Measurements from ENCODE around the gene GARNL3.

GARNL3 gene

GRCh38 chr9:127233989-127234388, 30.6 kb upstream of the GARNL3 start:
- no peak for DNase-seq (ENCODE audit: low read depth)
- TF ChIP-seq, protein P1, sequence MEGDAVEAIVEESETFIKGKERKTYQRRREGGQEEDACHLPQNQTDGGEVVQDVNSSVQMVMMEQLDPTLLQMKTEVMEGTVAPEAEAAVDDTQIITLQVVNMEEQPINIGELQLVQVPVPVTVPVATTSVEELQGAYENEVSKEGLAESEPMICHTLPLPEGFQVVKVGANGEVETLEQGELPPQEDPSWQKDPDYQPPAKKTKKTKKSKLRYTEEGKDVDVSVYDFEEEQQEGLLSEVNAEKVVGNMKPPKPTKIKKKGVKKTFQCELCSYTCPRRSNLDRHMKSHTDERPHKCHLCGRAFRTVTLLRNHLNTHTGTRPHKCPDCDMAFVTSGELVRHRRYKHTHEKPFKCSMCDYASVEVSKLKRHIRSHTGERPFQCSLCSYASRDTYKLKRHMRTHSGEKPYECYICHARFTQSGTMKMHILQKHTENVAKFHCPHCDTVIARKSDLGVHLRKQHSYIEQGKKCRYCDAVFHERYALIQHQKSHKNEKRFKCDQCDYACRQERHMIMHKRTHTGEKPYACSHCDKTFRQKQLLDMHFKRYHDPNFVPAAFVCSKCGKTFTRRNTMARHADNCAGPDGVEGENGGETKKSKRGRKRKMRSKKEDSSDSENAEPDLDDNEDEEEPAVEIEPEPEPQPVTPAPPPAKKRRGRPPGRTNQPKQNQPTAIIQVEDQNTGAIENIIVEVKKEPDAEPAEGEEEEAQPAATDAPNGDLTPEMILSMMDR (IDR thresholded peaks at IDR 0.05; ENCODE audit: control insufficient read depth, extremely low read depth, insufficient read depth), result no peak
- no peak overlapping the region for H3K4me3 ChIP-seq (ENCODE audit: low read depth, low read length)

- DNase-seq (ENCODE audit: low read depth), result peak; percentile 61
- H3K4me3 ChIP-seq (ENCODE audit: low read depth, low read length), result no peak overlapping the region
- TF ChIP-seq, protein P1 (IDR thresholded peaks at IDR 0.05; ENCODE audit: control insufficient read depth, extremely low read depth, insufficient read depth), result no peak
These were observed 26.8 kb upstream of the GARNL3 start for GRCh38 chr9:127237801-127238200.

DNA sequence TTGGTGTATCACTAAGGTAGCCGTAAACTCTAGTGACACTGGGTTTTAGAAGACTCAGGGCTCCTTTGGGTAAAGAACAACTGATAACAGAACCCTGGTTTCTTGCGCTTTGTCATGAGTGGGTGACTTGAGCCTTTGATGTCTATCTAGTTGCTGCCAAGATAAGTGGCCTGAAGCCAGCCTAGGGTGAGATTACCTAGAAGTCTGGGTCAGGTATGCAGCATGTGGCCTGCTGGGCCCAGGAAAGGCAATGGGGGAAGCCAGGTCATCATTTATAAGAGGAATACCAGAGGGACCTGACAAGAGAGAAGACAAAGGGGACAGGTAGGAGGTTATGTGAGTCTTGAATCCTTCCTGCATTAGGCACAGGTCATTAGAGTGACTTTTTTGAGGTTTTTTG, 23.2 kb upstream of the GARNL3 start:
- no peak overlapping the region for H3K4me3 ChIP-seq (ENCODE audit: low read depth, low read length)
- no peak for DNase-seq (ENCODE audit: low read depth)
- TF ChIP-seq, protein P1 (IDR thresholded peaks at IDR 0.05; ENCODE audit: control insufficient read depth, extremely low read depth, insufficient read depth), result no peak

DNA sequence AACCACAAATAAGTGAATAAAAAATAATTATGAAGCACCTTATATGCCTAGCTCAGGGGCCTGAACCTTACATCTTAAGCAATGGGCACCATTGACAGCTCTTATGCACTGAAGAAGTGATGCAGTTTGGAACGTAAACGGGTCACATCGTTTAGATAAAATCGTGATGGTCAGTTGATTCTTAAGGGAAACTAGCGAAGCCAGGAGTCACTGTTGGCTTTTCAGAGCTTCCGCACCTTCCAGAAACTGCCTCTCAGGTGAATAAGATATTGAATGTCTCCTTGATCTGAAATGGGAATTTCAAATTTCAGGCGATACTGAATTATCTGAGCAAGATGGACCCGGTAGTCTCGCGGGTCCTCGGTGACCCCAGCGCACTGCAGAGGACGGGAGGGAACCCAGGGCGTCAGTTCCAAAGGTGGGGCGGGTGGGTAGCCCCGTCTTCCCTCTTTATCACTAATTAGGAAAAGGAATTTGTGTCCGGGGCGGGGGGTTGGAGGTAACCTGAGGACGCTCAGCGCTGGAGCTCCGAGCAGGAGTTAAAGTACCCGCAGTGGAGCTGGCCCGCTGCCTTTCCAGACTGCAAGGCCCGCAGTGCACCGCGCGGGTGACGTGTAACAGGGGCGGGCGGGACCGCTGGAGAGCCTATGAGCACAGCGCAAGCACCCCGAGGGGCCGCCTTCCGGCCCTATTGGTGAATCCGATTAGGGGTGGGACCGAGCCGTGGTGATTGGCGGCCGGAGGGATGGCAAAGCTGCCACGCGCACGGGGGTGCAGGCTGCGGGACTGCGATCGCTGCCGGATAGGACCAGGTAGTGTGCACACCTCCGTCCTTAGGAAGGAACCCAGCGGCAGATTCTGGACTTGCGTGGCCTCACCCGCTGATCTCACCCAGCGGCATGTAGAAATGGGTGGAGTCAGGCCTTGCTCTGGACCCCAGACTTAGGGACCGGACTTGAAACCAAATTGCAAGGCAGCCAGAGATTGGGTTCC, 19.7 kb upstream of the GARNL3 start:
- TF ChIP-seq, protein P1 (IDR thresholded peaks at IDR 0.05; ENCODE audit: control insufficient read depth, extremely low read depth, insufficient read depth), result no peak
- DNase-seq (ENCODE audit: low read depth), result peak; percentile 87
- peak overlapping the region; percentile 57 for H3K4me3 ChIP-seq (ENCODE audit: low read depth, low read length)

GRCh38 chr9:127245637-127246164, 18.9 kb upstream of the GARNL3 start:
- H3K4me3 ChIP-seq (ENCODE audit: low read depth, low read length), result peak overlapping the region; percentile 57
- no peak for DNase-seq (ENCODE audit: low read depth)
- TF ChIP-seq, protein P1 (IDR thresholded peaks at IDR 0.05; ENCODE audit: control insufficient read depth, extremely low read depth, insufficient read depth), result no peak

- TF ChIP-seq, protein P1 (IDR thresholded peaks at IDR 0.05; ENCODE audit: control insufficient read depth, extremely low read depth, insufficient read depth), result no peak
- no peak for DNase-seq (ENCODE audit: low read depth)
- H3K4me3 ChIP-seq (ENCODE audit: low read depth, low read length), result no peak overlapping the region
These were observed 16.3 kb upstream of the GARNL3 start for GRCh38 chr9:127248241-127248640.
